HG03521 (cell line): ENCODE measurements around the gene AFF3.
"Not testable (repeated sequence)": the region's sequence is repeated elsewhere in the genome, so short reads cannot be mapped to it uniquely, and the experiment has no call there.

Experiments
- ATAC-seq: cut with Tn5 transposase; IDR thresholded peaks from one replicate; pipeline ENCODE4 v1.9.1; 2021; ENCODE audit warnings: mild to moderate bottlenecking, moderate library complexity; ENCODE audit not compliant: unreplicated experiment

The AFF3 gene

DNA sequence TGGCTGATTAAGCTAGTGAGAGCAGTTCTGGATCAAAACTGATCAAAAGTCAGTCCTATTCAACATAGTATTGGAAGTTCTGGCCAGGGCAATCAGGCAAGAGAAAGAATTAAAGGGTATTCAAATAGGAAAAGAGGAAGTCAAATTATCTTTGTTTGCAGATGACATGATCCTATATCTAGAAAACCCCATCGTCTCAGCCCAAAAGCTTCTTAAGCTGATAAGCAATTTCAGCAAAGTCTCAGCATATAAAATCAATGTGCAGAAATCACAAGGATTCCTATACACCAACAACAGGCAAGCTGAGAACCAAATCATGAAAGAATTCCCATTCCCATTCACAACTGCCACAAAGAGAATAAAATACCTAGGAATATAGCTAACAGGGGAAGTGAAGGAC is 368.7 kb downstream of the AFF3 start:
- not testable (repeated sequence) for ATAC-seq

DNA sequence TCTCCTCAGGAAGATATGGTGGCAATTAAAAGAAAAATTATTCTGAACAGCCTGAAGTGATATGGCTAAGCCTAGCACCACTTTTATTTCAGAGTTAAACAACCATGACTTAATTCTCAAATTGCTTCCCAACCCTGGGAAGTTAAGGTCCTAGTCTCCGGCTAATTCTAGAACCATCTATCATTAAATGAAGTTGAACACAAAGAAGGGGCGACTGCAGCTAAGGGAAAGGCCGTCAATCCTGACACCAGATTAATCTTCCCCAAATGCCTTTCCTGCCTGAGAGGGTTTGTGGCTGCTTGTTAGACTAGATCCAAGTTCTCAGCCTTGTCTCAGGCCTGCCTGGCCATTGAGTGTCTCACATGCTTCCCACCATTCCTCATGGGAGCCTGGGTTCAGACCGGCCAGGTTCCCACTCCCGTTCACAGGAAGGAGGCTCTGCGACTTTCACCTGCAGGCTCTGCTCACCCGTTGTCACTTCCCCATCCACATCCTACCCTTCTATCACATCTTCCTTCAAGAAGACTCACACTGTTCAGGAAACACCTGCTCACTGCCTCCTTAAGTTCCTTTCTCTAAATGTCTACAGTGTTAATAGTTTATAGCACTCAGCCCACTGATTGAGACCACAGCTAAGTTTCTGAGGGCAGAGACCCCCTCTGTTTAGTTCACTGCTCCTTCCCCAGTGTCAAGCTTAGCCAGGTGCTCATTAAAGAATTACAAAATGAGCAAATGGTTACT is 369.6 kb downstream of the AFF3 start:
- no peak for ATAC-seq

DNA sequence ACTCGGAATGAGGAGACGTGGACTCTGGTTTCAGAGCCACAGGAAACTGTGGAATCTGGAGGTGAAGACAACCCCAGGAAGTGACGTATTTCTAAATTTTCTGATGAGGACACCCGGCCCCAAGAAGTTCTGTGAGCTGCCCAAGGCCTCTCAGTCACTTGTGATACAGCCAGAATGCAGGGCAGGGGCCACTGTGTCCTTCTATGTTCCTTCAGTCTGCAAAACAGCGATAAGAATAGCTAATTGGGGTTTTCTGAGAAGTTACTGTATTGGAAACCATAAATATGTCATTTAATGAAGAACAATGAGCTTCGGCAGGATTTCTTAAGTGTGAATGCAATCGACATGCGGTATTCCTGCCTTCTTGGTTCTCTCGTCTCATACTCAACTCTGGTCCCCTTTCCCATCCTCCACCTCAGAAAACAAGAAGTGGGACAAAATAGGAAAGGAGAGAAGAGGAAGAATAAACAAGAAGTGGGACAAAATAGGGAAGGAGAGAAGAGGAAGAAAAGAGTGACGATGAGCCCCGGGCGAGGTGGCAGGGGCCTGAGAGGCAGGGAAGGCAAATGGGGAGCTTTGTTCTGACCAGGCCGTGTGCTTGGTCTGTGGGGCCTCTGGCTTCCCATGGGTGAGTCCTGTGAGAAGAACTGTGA is 370.6 kb downstream of the AFF3 start:
- ATAC-seq = no peak

DNA sequence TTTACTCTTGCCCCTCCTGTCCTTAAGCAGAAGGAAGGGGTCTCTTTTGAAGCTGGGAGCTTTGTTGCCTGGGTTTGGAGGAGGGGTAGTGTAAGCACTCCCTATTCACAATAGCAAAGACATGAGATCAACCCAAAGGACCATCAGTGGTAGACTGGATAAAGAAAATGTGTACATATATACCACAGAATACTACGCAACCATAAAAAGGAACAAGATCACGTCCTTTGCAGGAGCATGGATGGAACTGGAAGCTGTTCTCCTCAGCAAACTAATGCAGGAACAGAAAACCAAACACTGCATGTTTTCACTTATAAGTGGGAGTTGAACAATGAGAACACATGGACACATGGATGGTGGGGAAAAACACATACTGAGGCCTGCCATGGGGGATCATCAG is 371.5 kb downstream of the AFF3 start:
- ATAC-seq = no peak

DNA sequence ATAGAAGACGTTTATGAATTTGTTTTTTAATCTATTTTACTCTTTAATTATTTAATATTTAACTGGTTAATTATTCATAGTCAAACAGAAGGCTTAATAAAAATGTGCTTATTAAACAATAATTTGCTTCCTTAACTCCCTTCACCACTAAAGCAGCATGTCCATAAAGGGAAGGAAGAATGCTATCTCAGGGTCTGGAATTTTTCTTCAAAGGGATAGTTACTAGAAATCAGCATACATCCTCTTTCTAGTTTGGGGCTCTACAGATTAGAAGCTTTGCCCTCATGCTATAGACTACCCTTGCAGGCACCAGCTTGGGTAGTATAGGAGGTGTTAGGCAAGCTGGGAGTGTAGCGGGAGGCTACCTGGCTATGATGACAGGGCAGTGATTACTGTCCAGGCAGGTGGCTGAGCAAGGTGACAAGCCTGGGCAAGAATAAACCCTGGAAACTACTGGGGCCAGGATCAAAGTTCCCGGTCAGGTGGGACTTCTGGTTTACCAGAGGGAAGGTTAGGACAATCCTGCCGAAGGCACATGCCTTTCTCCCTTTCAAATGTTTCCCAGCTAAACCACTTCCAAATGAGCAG is 376.6 kb downstream of the AFF3 start:
- ATAC-seq = no peak

DNA sequence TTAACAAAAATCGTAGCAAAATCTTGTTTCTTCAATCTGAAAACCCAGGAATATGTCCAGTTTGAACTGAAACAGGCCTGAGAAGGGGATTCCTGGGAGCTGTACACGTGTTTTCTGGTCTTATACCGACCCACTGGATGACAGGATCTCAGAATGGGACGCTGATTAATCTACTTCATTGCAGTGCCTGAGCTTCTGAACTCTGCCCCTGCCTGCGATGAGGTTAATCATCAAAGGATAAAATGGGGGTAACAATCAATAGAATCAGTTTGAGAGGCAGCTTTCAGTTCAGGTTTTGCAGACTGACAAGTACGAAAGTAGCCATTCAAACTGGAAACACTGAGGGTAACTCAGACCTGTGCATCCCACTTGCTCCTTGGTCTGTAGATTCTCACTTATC is 378.6 kb downstream of the AFF3 start:
- ATAC-seq = no peak

DNA sequence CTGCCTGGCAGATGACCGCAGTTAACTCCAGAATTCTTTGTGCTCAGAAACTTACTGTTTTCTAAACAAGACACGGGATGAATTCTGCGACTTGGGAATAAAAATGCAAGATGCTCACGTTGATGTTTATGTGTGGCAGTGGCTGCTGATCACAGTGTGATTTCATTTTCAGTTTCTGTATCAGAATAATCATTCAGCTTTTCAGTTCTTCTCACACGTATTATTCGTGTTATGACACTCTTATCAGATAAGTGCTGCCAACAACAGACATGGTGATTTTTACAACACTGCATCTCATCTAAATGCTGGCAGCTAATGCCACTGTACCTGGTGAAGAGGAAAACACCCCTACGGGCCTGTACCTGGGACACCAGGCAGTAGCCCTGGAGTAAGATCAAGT is 379.7 kb downstream of the AFF3 start:
- ATAC-seq = no peak

DNA sequence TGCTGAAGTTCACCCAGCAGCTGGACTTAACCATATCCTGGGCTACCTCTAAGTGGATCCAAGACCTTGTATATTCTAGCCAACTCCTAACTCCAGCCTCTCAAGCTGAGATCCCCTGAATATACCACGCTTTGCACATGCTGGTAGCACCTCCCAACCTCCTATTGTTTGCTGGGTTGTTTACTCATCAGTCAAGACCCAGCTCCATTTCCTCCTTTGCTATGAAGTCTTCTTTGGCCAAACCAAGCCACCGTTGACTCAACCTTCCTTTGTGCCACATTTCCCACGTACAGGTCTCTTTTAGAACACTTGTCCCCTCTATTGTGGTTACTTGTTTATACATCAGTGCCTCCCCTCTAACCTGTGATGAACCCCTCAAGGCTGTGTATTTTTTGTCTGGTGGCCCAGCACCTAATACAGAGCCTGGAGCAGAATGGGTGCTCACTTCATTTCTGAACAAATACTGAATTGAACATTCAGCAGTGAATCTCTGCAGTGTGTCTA is 384.7 kb downstream of the AFF3 start:
- ATAC-seq = no peak

DNA sequence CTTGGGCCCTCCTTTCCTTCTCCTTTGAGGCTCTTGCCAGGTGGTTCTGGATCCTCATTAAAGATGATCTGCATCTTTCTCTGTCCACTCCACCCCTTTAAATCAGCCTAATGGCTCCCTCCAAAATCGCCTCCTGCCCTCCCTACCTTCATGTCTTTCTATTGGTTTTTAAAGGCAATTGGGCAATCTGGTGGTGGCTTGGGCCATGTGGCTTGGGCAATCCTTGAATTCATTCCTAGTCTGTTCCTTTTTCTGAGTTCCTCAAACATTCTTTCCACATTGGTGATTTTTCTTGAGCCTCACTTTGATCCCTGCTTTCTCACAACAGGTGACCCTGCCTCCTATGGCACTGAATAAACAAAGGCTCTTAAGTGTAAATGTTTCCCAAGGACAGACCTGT is 386.3 kb downstream of the AFF3 start:
- ATAC-seq = no peak

DNA sequence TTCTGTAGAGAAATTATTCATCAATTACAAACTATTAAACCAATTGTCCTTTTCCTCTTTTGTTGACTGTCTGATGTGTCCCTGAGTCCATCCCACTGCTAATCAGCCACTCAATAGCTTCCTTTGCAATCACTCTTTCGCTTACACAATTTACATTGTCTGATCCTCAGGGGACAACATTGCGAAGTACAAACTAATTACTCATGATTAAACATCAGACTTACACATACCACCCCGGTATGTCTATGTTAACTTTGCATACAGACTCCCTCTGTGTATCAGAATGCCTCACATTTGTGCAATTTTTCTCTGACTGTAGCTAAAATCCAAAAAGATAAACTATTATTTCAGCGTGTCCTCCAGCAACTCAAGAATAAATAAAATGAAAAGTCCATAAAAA is 388.2 kb downstream of the AFF3 start:
- no peak for ATAC-seq

DNA sequence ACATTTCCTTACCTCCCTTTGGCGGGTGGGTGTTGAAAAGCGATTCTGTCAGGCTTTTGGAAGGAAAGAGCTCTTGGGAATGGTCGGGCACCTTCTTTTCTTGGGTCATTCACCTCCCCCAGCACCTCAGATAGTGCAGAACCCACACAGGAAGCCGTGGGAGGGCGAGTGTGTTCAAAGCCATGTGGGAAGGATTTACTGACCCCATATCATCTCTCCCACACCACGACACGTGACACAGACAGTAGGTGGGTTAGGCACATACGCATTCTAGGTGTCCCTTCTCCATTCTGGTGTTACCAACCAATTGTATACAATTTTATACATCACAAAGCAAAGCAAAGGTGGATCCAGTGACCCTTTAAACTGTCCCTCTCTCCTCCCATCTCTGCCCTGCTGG is 388.9 kb downstream of the AFF3 start:
- no peak for ATAC-seq

DNA sequence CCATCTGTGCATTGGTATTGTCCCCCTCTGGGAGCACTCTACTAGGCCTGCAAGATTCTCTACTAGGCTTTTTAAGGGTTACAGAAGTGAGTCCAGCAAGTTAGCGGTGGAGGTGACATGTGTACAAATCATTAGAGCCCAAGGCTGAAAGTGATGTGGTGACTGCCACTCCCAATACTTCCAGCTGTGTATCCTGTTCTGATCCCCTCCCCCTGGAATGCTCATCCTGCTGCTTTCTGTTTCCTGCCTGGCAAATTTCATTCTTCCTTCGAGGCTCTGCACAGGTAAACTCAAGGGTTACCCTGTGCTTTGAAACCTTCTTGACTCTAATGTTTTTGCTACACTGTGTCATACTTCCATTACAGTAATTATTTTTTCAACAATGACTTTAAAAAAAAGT is 394.0 kb downstream of the AFF3 start:
- ATAC-seq = no peak

DNA sequence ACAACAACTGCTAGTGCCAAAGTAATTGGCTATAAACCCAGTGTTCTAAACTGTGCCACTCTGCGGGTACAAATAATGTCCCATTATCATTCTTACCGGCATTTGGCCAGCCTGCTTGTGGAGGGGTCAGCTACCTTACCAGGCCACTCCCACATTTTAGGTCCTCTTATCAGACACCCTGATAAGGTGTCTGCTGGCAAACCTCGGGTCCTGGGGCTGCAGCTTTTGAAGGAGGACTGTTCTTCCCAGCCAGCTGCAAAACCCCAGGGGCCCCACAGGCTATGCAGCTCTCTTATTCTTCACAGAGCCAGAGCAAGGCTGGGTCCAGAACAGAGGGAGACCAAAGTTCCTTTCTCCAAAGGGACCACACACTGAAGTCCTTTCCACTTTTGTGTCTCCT is 394.5 kb downstream of the AFF3 start:
- ATAC-seq = no peak

DNA sequence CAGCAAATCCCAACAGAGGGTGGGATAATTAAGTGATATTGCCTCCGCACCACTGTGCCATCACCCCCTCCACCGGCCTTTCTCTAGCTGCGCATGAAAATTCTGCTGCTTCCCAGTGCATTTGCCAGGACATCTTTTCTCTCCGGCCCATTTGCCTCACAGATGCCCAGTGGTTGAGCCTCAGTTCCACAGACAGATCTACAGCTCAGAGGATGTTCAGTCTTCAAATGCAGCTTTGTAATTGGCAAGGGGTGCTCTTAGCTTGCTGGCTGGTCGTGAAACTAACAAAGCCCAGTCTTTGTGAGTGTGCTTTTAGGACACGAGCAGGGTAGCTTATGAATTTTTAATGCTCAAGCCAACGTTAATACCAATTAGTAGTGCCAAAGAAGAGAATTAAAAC is 399.2 kb downstream of the AFF3 start:
- no peak for ATAC-seq

DNA sequence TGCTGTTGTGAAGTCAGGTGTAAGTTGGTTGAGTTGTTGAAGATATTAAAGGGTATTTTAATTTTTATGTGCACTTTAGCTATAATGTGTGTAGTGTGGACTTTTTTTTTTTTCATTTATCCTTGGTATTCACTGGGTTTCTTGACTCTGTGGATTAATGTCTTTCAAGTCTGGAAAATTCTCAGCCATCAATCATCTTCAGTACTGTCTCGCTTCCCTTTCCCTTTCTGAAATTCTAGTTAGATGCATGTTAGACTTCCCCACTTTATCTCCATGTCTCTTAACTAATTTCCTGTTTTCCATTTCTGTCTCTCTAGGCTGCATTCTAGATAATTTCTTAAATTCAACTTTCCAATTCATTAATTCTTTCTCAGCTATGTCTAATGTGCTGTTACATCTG is 404.9 kb downstream of the AFF3 start:
- ATAC-seq = no peak

DNA sequence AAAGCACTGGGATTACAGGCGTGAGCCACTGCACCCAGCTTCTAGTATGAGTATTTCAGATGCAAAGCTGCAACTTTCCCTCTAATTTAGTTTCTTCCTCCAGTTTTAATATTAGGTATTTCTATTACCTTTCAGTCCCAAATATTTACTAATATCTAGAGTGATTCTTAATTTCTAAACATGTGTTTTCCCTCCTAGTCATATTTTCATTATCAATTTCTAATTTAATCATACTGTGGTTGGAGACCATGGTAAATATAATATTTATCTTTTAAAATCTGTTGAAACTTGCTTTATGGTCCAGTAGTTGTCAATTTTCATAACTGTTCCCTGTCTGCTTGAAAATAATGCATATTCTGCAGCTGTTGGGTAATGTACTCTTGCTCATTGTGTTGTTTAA is 406.6 kb downstream of the AFF3 start:
- no peak for ATAC-seq

DNA sequence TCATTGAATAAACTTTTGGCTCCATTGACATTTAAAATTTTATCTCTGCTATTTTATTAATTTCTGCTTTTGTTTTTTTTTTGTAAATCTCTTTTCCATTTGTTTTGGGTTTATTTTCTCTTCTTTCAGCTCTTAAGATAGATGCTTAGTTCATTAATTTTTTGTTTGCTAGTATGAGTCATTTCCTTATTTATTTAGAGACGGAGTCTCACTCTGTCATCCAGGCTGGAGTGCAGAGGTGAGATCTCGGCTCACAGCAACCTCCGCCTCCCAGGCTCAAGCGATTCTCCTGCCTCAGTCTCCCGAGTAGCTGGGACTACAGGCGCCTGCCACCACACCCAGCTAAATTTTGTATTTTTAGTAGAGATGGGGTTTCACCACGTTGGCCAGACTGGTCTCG is 407.1 kb downstream of the AFF3 start:
- not testable (repeated sequence) for ATAC-seq

DNA sequence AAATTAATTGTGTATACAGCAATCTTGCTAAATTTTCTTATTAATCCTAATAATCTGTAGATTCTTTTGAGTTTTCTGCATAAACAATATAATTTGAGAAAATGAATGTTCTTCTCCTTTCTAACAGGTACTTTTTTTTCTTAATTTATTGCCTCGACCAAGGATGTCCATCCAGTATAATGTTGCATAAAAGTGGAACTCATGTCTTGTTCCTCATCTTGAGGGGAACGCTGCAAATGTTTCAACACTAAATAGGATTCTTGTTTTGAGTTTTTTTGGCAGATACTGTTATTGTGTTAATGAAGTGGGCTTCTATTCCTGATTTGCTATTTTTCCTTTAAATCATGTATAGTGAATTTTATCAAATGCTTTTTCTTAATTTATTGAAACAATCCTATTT is 408.2 kb downstream of the AFF3 start:
- no peak for ATAC-seq

DNA sequence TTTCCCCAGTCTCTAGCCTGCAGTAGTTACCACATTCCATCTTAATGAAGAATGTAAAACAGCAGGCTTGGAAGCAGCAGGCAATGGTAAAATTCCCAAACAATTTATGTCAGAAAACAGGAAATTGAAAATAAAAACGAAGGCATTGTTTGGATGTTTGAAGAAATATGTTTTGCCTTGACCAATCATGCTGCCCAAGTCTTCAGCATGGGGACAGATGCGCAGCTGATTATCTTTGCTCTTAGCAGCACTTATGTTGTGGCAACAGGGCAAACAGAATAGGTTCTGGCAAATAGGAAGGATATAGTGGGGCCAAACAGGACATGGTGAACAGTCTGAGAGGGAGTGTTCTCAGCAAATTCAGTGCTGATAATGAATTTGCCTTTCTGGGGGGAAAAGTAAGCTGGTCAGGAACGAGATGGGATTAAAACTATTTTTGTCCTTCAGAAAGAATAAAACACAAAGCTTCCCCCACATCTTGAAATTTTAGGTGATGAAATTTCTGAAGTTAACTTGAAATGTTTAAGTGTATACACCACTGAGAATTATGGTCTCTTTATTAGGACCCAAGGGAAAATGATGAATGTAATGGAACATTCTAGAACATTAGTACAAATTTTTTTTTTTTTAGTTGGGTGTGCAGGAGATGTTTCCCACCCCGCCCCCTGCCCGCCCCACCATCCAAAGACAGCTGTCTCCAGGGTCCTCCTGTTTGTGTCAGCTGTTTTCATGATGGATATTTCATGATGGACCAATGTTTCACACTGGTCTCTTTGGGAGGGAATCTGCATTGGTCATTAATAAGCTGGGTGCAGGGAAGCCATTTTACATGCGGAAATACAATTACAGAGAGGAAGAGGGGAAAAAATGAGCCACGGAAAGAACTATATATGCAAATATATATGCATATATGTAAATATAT is 413.0 kb downstream of the AFF3 start:
- no peak for ATAC-seq

DNA sequence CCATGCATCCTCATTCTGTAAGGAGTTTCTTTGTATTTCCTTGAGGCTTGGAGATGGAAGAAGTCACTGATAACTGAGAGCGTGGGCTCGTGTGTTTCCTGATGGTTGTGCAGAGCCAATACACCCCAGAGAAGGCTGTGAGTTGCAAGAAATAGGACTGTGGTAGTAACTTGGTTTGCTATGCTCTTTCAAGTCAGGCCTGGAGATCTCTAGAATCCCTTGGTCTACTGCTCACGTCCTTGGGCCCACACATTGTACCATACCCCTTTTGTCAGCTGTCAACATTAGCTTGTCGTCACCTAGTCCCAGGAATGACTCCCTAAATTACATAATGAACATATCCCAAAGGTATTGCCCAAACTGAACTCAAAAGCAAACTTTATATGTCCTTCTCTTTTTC is 414.2 kb downstream of the AFF3 start:
- ATAC-seq = no peak

DNA sequence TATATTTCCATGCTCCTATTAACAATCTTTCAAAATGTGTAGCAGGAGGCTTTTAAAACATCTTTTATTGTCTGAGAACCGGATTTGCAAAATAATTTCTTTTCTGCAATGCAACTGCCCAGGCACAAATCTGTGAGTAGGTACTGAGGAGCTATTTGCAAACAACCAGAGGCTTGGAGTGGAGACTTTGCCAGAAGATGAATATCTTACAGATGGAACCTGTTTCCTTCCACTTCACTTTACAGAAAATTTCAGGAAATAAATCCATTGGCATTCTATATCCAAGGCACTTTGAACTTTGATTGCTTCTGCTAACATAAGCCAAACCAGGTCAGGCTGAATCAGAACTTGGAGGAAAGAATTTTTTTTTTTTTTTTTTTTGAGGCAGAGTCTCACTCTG is 415.2 kb downstream of the AFF3 start:
- ATAC-seq = no peak
